SK-N-SH (cell line): ENCODE results near the gene TMEM30A. TPM values are rescaled to one million over a fixed set of nuclear protein-coding genes. Genes with fewer than 3 reads are reported as not detected.

Experiments
- CTCF ChIA-PET: fragments of 300-600, 350-600 bp; formaldehyde crosslinking; extraction: SDS; loops from one replicate; lab custom pipeline; 2021; lab: Yijun Ruan, JAX
- POLR2A ChIA-PET: fragments of 350-600 bp; sonication (Branson Sonifier 250); formaldehyde crosslinking; extraction: SDS; loops from one replicate; lab custom pipeline; 2020; ENCODE audit warnings: antibody characterized with exemption, inconsistent platforms; lab: Yijun Ruan, JAX
- DNase-seq: peaks from one replicate; pipeline ENCODE4 v3.0.0; 2012
- H2AFZ ChIP-seq: fragments of 200-600 bp; sonication (generic); 2 replicates; pipeline ENCODE4 v1.8.1; 2016; ENCODE audit warnings: antibody characterized with exemption, mild to moderate bottlenecking, low read depth
- H3F3A ChIP-seq: fragments of 200-600 bp; sonication (generic); replicated peaks from 2 replicates; pipeline ENCODE3; 2016; ENCODE audit warnings: antibody characterized with exemption, mild to moderate bottlenecking; ENCODE audit not compliant: insufficient read depth
- H3K27ac ChIP-seq, 2 experiments: fragments of 200-500 bp in 1 of 2; fragments of 200-600 bp in 1 of 2; sonication (Bioruptor generic) in 1 of 2; sonication (generic), shearing (Covaris generic) in 1 of 2; 2 replicates each; pipeline versions ENCODE4 v1.5.1 to v1.6.1; 2014 to 2016; ENCODE audit warnings: low read depth in 2 of 2, inconsistent platforms in 1 of 2, low read length in 1 of 2, mild to moderate bottlenecking in 1 of 2, mixed read lengths in 1 of 2
- H3K27me3 ChIP-seq: fragments of 200-600 bp; sonication (generic), shearing (Covaris generic); 2 replicates; pipeline ENCODE4 v1.6.1; 2016; ENCODE audit warnings: mixed run types; ENCODE audit not compliant: insufficient read depth
- H3K36me3 ChIP-seq, 2 experiments: fragments of 200-500 bp in 1 of 2; fragments of 200-600 bp in 1 of 2; sonication (Bioruptor generic) in 1 of 2; sonication (generic) in 1 of 2; replicated peaks in 1 of 2; 2 replicates each; pipeline versions ENCODE3 to v1.5.1; 2014 to 2016; ENCODE audit warnings: low read length in 1 of 2, mild to moderate bottlenecking in 1 of 2; ENCODE audit not compliant: insufficient read depth in 2 of 2, control insufficient read depth in 1 of 2
- H3K4me1 ChIP-seq, 2 experiments: fragments of 200-500 bp in 1 of 2; fragments of 200-600 bp in 1 of 2; sonication (Bioruptor generic) in 1 of 2; sonication (generic), shearing (Covaris generic) in 1 of 2; 2 replicates each; pipeline versions ENCODE4 v1.5.1 to v1.6.1; 2014 to 2016; ENCODE audit warnings: low read depth in 1 of 2, low read length in 1 of 2, mixed run types in 1 of 2; ENCODE audit not compliant: insufficient read depth in 2 of 2, control insufficient read depth in 1 of 2
- H3K4me2 ChIP-seq: fragments of 200-600 bp; sonication (generic), shearing (Covaris generic); 2 replicates; pipeline ENCODE4 v1.6.1; 2017; ENCODE audit warnings: mixed run types
- H3K4me3 ChIP-seq, 2 experiments: fragments of 200-500 bp in 1 of 2; fragments of 200-600 bp in 1 of 2; sonication (Bioruptor generic) in 1 of 2; sonication (generic), shearing (Covaris generic) in 1 of 2; 2 replicates each; pipeline versions ENCODE4 v1.5.1 to v1.8.1; 2014 to 2016; ENCODE audit warnings: low read depth in 2 of 2, inconsistent platforms in 1 of 2, low read length in 1 of 2, mild to moderate bottlenecking in 1 of 2, mixed read lengths in 1 of 2, moderate library complexity in 1 of 2
- H3K79me2 ChIP-seq: fragments of 200-600 bp; sonication (generic); 2 replicates; pipeline ENCODE4 v1.8.1; 2017; ENCODE audit warnings: mild to moderate bottlenecking; ENCODE audit not compliant: insufficient read depth
- H3K9ac ChIP-seq: fragments of 200-600 bp; sonication (generic); 2 replicates; pipeline ENCODE4 v1.6.1; 2017; ENCODE audit warnings: mixed run types
- H3K9me2 ChIP-seq: fragments of 200-600 bp; sonication (generic); 2 replicates; pipeline ENCODE4 v1.6.1; 2017; ENCODE audit warnings: mixed run types
- H3K9me3 ChIP-seq: fragments of 200-600 bp; sonication (generic); 2 replicates; pipeline ENCODE4 v1.6.1; 2017; ENCODE audit warnings: mixed run types, mild to moderate bottlenecking, moderate library complexity
- H4K20me1 ChIP-seq: fragments of 200-600 bp; sonication (generic); 2 replicates; pipeline ENCODE4 v1.6.1; 2017; ENCODE audit warnings: mild to moderate bottlenecking, mixed run types; ENCODE audit not compliant: insufficient read depth
- ELF1 ChIP-seq: IDR thresholded peaks from 2 replicates; pipeline ENCODE4 v1.4.0; 2012
- EP300 ChIP-seq, 2 experiments: IDR thresholded peaks; 2 replicates each; pipeline versions ENCODE4 v1.4.0 to v1.6.1; 2012; ENCODE audit warnings: borderline replicate concordance in 1 of 2, low read depth in 1 of 2, low read length in 1 of 2
- FOSL2 ChIP-seq: IDR thresholded peaks from 2 replicates; pipeline ENCODE4 v1.4.0; 2012; ENCODE audit warnings: low read depth, mild to moderate bottlenecking, moderate library complexity, borderline replicate concordance
- MAX ChIP-seq: IDR thresholded peaks from 2 replicates; pipeline ENCODE4 v1.4.0; 2012; ENCODE audit warnings: low read depth
- MXI1 ChIP-seq: IDR thresholded peaks from 2 replicates; pipeline ENCODE4 v1.6.1; 2012; ENCODE audit warnings: mild to moderate bottlenecking, low read depth, low read length, improper control_type of control experiment
- NFIC ChIP-seq: IDR thresholded peaks from 2 replicates; pipeline ENCODE4 v1.4.0; 2012; ENCODE audit warnings: borderline replicate concordance
- PBX3 ChIP-seq: IDR thresholded peaks from 2 replicates; pipeline ENCODE4; 2012
- POLR2AphosphoS5 ChIP-seq: IDR thresholded peaks from 2 replicates; pipeline ENCODE4 v1.6.1; 2012; ENCODE audit warnings: low read depth, low read length
- RAD21 ChIP-seq: IDR thresholded peaks from 2 replicates; pipeline ENCODE4 v1.6.1; 2012; ENCODE audit warnings: mild to moderate bottlenecking, low read length
- RCOR1 ChIP-seq: fragments of 150-350 bp; IDR thresholded peaks from 2 replicates; pipeline ENCODE4 v1.6.1; 2017; ENCODE audit warnings: antibody characterized with exemption, low read length
- REST ChIP-seq: IDR thresholded peaks from 2 replicates; pipeline ENCODE4 v1.6.1; 2012; ENCODE audit warnings: mild to moderate bottlenecking, low read depth, low read length, moderate library complexity
- RFX5 ChIP-seq: IDR thresholded peaks from 2 replicates; pipeline ENCODE4 v1.6.1; 2012; ENCODE audit warnings: mild to moderate bottlenecking, improper control_type of control experiment, low read length
- SMC3 ChIP-seq: IDR thresholded peaks from 2 replicates; pipeline ENCODE4 v1.6.1; 2012; ENCODE audit warnings: low read depth, low read length, improper control_type of control experiment
- TAF1 ChIP-seq: IDR thresholded peaks from 2 replicates; pipeline ENCODE4 v1.6.1; 2012; ENCODE audit warnings: low read depth, mild to moderate bottlenecking, low read length, moderate library complexity, borderline replicate concordance
- TCF12 ChIP-seq: IDR thresholded peaks from 2 replicates; pipeline ENCODE4 v1.4.0; 2012
- USF1 ChIP-seq: IDR thresholded peaks from 2 replicates; pipeline ENCODE4 v1.4.0; 2012; ENCODE audit warnings: low read depth, borderline replicate concordance
- ZBTB33 ChIP-seq: IDR thresholded peaks from 2 replicates; pipeline ENCODE4 v1.4.0; 2012; ENCODE audit warnings: low read depth, borderline replicate concordance
- WGBS: methylation state at CpG from one replicate; pipeline ENCODE4 v1.1.6; 2017; ENCODE audit warnings: low lambda C conversion rate; 5-methylcytosine and 5-hydroxymethylcytosine counted together
- polyA plus RNA-seq, 3 experiments: library from polyadenylated mRNA; depleted of rRNA; stranded (reverse); fragments of >200 nt; gene quantifications; 2 replicates each; pipeline ENCODE4 v1.2.3, GENCODE V29; 2012
- TF ChIP-seq, protein P1 (sequence below): fragments of 150-350 bp; IDR thresholded peaks from 2 replicates; pipeline ENCODE4 v1.6.1; 2017; ENCODE audit warnings: antibody characterized with exemption, low read length, low read depth, borderline replicate concordance

TMEM30A gene
- polyA plus RNA-seq, 1 of the 3 experiments (the other 2 are of a cell fraction), result 22.8 TPM

DNA sequence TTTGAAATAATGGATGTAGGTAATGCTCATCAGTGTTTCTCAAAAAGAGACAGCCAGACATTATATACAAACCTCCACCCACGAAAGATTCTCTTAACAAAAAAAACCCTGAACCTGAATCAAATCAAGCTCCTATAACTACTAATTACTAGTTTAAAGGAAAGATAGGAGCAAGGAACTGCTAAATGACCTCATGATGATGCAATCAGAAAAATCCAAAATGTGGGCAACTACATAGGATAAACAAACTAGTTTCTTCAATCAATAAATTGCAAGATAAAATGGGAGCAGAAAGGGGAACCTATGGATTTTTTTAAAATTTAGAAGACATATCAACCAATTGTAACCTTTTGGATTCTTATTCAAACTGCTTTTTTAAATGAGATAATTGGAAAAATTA lies 43.2 kb upstream of the TMEM30A start (continued):
- TF ChIP-seq REST (no peak), RCOR1 (no peak), MXI1 (no peak), TAF1 (no peak), POLR2AphosphoS5 (no peak), RAD21 (no peak), FOSL2 (no peak), SMC3 (no peak), NFIC (no peak)
- TF ChIP-seq, protein P1, sequence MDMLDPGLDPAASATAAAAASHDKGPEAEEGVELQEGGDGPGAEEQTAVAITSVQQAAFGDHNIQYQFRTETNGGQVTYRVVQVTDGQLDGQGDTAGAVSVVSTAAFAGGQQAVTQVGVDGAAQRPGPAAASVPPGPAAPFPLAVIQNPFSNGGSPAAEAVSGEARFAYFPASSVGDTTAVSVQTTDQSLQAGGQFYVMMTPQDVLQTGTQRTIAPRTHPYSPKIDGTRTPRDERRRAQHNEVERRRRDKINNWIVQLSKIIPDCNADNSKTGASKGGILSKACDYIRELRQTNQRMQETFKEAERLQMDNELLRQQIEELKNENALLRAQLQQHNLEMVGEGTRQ, result no peak
- TF ChIP-seq, all 33 proteins: peak for 0

GRCh38 chr6:75326557-75327258 lies 42.1 kb upstream of the TMEM30A start:
- H4K20me1 ChIP-seq, result no peaks in the 10 kb centered on the region
- no peaks in the 10 kb centered on the region for H3K27me3 ChIP-seq
- no peak overlapping the region for H3K9ac ChIP-seq
- peaks cover 0 to 5% of the 10 kb centered on the region in 2 experiments; a peak in 1 of 4 replicates for H3K4me1 ChIP-seq
- H2AFZ ChIP-seq, result no peak overlapping the region
- H3K36me3 ChIP-seq, result no peaks in the 10 kb centered on the region
- ChIA-PET CTCF (interaction anchor here (1.2 to 1.6 kb wide), 2 partner anchors 9 to 21 kb away, joined by 3 to 4 read pairs; no protein-coding TSS in a partner anchor), POLR2A (no interaction called here)
- H3K4me2 ChIP-seq, result no peak overlapping the region
- H3K9me2 ChIP-seq, result no peaks in the 10 kb centered on the region
- no peak overlapping the region for H3K27ac ChIP-seq
- DNase-seq, result no peak
- H3F3A ChIP-seq, result no peaks in the 10 kb centered on the region
- no peaks in the 10 kb centered on the region for H3K79me2 ChIP-seq
- no peak overlapping the region for H3K4me3 ChIP-seq
- WGBS, result 85% methylated on average over 2 of the region's 2 CpGs
- no peaks in the 10 kb centered on the region for H3K9me3 ChIP-seq
- TF ChIP-seq PBX3 (no peak), ELF1 (no peak), EP300 (IDR thresholded peaks at IDR 0.05; ENCODE audit: borderline replicate concordance in 1 of 2, low read depth in 1 of 2, low read length in 1 of 2) (no peak), TCF12 (no peak), RFX5 (no peak), MAX (no peak), ZBTB33 (no peak), TAF1 (no peak), USF1 (no peak)
- TF ChIP-seq, protein P1, result no peak
